CD4-positive, alpha-beta T cell treated with Interleukin-6 at 100 ng/mL for 8 hours (primary cell): ENCODE data around the gene PITPNM3.

ENCODE experiments used
- DNase-seq: peaks from one replicate; pipeline ENCODE4 v3.0.0-alpha.2; 2020; ENCODE audit warnings: mixed read lengths, low spot score

Gene PITPNM3

GRCh38 chr17:6526362-6527152 is 29.8 kb downstream of the PITPNM3 start:
- no peak for DNase-seq

DNA sequence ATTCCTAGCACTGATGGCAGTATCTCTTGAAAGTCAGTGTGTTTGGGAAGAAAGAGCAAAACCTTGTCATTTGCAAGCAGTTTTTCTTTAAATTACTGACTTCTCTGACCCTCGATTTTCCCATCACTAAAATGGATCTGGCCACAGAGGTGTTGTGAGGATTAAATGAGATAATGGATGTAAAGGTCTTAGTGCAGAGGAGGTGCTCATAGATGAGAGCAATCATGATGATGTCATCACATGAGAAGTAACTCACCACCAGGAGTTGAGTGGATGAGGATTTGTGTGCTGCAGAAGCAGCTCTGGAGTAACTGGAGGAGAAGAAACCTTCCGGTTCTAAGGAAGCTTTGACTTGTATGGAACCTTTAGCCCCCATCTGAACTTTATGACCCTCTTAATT is 30.6 kb downstream of the PITPNM3 start:
- DNase-seq, result no peak

DNA sequence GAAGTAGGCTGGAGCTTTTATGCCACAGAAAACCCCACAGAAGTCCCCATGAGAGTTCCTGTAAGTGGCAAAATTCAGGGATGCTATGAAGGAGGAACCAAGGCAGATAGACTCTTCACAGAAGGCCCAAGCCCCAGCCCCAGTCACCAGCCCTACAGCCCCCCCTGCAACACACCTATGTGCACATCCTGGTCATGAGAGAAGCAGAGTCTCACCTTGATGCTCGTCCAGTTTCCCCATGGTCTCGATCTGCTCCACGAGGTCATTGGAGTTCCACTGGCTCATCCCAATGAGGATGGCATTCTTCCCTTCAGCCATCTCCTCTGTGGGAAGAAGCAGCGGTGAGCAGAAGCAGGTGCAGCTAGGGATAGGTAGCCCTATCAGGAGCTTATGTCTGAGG is 31.2 kb downstream of the PITPNM3 start:
- DNase-seq, result no peak

DNA sequence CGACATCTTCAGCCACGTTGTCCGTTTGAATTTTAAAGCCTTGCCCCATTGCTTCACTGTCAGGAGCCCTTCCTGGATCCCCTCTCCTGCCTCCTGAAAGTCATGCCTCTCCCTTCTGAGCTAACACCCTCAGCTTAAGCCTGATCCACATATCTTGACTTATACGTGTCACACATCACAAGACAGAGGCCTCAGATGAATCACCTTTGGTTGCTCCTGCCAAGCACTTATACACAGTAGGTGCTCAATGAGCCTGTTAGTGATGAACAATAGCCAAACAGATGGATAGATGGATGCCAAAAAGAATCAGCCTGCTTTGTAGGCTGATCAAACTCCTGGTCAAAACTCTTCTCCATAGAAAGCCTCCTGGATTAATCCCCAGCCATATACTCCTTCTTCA is 31.8 kb downstream of the PITPNM3 start:
- DNase-seq, result no peak

- no peak for DNase-seq
These were observed 32.5 kb downstream of the PITPNM3 start for GRCh38 chr17:6523809-6524355.

DNA sequence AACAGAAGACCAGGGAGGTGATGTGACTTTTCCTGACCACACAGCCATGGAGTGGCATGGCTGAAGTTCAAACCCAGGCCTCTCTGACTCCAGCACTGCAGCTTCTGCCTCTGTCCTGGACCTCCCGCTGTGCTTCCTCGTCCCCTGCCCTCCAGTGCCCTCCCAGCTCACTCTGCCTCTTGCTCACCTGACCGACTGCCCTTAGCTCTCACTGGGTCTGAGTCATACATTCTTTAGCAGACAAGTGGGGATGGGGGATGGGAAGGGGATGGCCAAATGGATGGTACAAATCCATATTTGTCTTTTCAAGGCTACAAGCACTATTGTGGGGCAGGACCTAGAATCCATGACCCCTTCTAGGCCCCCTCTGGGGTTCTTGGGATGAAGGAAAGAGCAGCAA is 33.0 kb downstream of the PITPNM3 start:
- DNase-seq, result no peak

- no peak for DNase-seq
These were observed 34.8 kb downstream of the PITPNM3 start for GRCh38 chr17:6521586-6521985.

DNA sequence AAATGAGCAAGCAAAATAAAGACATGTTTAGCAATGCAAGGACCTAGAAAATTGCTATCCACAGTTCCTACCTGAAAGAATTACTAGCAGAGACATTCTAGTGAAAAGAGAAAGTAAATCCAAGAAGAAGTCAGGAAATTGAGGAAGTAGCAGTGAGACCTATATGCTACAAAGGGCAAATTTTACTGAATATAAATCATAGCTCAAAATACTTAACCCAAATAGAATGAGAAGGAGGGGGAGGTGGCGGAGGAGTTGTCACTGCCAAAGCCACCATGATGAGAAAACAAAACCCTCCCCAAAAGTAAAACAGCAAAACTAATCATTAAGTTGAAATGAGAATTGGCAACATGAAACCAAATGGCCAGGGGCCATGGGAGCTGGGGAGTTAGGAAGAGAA is 39.3 kb downstream of the PITPNM3 start:
- DNase-seq, result no peak

DNA sequence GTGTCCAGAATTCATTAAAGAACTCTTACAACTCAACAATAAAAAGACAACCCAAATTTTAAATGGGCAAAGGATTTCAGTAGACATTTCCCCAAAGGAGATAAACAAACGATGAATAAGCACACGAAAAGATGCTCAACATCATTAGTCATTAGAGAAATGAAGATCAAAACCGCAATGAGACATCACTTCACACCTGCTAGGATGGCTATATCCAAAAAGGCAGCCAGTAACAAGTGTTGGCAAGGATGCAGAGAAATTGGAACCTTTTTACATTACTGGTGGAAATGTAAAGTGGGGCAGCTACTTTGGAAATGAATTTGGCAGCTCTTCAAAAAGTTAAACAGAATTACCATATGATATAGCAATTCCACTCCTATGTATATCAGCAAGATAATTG is 42.0 kb downstream of the PITPNM3 start:
- no peak for DNase-seq

GRCh38 chr17:6512552-6512951 is 43.8 kb downstream of the PITPNM3 start:
- DNase-seq, result no peak

- DNase-seq, result no peak
These were observed 45.9 kb downstream of the PITPNM3 start for GRCh38 chr17:6510321-6510977.

DNA sequence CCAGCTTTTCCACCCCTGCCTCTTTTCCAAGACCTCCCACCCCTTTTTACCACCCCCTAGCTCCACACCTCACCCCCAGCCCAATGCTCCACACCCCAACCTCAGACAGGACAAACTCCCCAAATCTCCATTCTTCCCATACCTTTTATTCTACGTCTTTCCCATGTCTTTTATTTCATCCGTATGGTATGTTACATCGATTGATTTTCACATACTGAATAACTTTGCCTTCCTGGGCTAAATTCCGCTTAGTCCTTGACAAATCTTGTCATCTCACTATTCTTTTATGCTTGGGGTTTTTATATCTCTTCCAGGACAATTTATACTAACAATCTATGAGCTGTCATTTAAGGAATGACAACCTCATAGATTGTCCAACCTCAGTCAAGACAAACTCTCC is 46.4 kb downstream of the PITPNM3 start:
- DNase-seq, result no peak

DNA sequence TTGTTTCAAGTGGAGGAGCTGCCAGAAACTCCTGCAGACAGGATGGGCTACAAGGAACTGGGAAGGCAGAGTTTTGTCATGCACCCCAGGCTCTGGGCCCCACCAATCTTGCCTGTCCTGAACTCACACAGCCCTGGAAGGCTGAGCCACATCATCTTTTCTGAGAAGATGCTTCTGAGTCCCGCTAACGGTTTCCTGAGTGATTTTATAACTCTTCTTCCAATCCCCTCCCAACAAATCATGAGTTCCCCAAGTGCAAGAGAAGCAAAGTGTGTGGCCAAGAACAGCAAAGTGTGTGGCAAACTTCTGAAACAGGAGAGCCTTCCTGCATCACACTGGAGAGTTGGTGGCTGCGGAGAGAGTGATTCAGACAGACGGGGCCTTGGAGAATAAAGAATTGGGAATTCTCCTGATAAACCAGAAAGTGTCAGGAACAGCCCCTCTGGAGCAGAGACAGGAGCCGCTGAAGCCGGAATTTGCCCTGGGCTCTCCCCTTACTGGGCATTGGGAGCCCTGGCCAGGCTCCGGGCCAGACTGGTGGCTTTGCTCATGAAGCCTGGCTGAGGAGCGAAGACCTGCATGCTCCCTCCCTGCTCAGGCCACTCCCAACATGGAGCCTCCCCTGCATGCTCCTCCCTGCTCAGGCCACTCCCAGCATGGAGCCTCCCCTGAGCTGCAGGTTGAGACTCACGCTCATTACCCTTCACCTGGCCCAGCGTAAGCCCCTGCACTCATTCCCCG is 47.2 kb downstream of the PITPNM3 start:
- no peak for DNase-seq

- DNase-seq, result no peak
These were observed 47.8 kb downstream of the PITPNM3 start for GRCh38 chr17:6508519-6509030.

DNA sequence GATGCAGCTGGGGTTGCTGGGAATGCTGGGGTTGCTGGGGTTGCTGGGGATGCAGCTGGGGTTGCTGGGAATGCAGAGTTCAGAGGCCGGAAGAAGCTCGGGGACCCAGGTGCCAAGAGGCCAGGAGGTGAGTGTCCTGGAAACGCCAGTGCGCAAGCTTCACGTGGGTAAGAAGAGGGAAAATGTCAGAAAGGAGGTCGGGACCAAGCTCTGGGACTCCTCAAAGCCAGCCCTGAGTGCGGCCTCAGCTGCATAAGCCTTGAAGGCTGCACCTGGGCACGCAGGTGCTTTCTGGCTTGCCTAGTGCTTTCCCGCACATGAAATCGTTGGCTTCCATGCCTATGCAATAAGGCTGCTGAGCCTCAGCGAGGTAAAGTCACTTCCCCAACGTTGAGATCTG is 48.3 kb downstream of the PITPNM3 start:
- DNase-seq, result no peak

- DNase-seq, result no peak
These were observed 48.8 kb downstream of the PITPNM3 start for GRCh38 chr17:6507535-6507934.

- no peak for DNase-seq
These were observed 49.6 kb downstream of the PITPNM3 start for GRCh38 chr17:6506679-6507231.

DNA sequence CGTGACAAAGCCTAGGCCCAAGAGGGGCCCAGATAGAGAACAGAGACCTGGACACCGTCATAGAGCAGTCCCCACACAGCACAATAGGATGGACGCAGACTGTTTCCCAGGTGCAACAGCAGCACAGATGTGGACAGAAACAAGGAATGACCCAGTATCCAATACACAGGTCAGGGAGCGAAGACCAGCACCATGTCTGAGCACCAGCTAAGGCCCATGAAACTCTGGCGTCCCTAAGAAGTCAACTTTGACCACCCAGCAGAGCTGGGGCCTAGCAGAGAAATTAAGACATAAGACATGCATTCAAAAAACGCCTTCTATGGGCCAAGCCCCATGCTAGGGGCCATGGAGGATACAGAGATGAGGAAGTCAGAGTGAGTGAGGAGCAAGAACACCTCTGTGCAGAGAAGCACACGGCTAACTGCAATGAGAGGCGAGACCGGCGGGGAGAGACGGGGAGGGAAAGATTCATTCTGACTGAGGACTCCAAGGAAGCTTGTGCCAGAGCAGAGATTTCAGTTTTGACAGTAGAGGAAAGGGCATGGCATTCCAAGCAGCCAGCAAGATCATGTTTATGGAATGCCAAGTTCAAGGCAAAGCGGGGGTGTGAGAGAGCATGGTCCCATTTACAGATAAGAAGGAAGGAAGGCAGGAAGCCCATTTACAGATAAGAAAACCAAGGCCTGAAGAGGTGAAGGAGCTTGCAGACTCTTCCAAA is 50.8 kb downstream of the PITPNM3 start:
- DNase-seq, result no peak

DNA sequence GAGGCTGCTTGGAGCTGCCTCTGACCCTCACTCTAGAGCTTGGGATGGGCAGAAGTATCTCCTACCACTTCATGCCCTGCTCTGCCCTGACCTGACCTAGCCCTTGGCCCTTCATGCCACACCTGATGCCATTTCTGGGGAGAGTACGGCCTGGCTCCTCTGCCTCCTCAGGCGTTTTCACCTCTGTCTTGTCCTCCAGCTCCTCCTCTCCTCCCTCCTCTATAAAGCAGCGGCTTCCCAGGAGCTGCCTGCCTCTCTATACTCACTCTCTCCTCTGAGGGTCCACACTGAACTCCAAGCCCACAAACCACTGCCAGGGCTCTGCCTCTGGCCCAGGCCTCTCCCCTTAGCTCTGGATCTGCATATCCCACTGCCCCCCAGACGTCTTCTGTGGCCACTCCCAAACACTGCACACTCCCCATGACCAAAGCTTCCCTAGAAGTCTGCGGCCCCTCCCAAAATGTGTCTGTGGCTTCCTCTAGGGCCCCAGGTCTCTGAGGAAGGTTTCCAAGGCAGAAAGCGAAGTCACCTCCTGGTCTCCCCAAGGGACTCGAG is 52.6 kb downstream of the PITPNM3 start:
- no peak for DNase-seq

GRCh38 chr17:6502871-6503509 is 53.4 kb downstream of the PITPNM3 start:
- no peak for DNase-seq

DNA sequence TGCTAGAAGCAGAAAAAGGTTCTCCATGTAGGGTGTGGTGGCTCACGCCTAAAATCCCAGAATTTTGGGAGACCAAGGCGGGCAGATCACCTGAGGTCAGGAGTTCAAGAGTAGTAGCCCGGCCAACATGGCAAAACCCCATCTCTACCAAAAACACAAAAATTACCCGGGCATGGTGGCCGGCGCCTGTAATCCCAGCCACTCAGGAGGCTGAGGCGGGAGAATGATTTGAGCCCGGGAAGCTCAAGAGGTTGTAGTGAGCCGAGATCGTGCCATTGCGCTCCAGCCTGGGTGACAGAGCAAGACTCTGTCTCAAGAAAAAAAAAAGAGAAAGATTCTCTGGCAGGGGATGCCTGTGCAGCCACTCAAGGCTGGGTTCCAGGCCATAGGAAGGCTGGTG is 54.2 kb downstream of the PITPNM3 start:
- DNase-seq, result no peak
